ENCODE measurements around the gene SELENOI.

GRCh38 chr2:26442707-26443106 lies 96.8 kb downstream of the SELENOI start:
- TF ChIP-seq CTCF (IDR thresholded peaks at IDR 0.05 in 2 of 3, conservative IDR thresholded peaks at IDR 0.05 in 1 of 3; ENCODE audit: borderline replicate concordance in 1 of 3, insufficient read depth in 1 of 3, low read depth in 2 of 3, low read length in 2 of 3) (no peak), POLR2AphosphoS5 (IDR thresholded peaks at IDR 0.05; ENCODE audit: low read depth, low read length) (no peak), SRF (IDR thresholded peaks at IDR 0.05; ENCODE audit: low read depth) (no peak), POLR2A (IDR thresholded peaks at IDR 0.05; ENCODE audit: borderline replicate concordance, extremely low read depth, insufficient read depth, insufficient read length) (no peak), TCF7L2 (IDR thresholded peaks at IDR 0.05; ENCODE audit: borderline replicate concordance, extremely low read depth, insufficient read depth, insufficient read length) (no peak), ATF3 (IDR thresholded peaks at IDR 0.05) (no peak), ZFX (IDR thresholded peaks at IDR 0.05) (no peak), RAD21 (IDR thresholded peaks at IDR 0.05; ENCODE audit: low read depth) (no peak), JUND (IDR thresholded peaks at IDR 0.05) (no peak)

Measured in HCT116 (cell line).